ENCODE results near the gene ZNF862. TPM values are rescaled to one million over a fixed set of nuclear protein-coding genes. Genes with fewer than 3 reads are reported as not detected.

Gene ZNF862
- total RNA-seq, 4 donors from 2014 or later, result 12.9 to 18.1 (median 14.7) TPM

DNA sequence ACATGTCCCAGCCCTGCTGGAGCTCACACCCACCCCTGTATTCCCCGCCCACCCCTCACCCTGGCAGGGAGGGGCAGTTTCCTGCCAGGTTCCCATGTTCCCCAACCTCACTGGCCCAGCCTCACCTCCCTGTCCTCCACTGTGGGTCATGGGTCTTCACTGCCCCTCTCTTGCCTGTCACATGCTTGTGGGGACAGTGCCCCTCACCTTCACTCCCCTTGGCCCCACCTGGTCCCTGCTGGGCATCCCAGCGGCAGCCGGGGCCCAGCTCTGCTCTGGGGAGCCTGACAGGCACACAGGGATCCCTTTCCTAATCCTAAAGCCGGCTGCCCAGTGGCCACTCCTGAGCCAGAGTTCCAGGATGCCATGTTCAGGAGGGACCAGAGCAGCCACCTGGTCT is 21.4 kb upstream of the ZNF862 start:
- TF ChIP-seq, protein P1, sequence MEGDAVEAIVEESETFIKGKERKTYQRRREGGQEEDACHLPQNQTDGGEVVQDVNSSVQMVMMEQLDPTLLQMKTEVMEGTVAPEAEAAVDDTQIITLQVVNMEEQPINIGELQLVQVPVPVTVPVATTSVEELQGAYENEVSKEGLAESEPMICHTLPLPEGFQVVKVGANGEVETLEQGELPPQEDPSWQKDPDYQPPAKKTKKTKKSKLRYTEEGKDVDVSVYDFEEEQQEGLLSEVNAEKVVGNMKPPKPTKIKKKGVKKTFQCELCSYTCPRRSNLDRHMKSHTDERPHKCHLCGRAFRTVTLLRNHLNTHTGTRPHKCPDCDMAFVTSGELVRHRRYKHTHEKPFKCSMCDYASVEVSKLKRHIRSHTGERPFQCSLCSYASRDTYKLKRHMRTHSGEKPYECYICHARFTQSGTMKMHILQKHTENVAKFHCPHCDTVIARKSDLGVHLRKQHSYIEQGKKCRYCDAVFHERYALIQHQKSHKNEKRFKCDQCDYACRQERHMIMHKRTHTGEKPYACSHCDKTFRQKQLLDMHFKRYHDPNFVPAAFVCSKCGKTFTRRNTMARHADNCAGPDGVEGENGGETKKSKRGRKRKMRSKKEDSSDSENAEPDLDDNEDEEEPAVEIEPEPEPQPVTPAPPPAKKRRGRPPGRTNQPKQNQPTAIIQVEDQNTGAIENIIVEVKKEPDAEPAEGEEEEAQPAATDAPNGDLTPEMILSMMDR (IDR thresholded peaks at IDR 0.05; ENCODE audit: low read depth), result no peak

DNA sequence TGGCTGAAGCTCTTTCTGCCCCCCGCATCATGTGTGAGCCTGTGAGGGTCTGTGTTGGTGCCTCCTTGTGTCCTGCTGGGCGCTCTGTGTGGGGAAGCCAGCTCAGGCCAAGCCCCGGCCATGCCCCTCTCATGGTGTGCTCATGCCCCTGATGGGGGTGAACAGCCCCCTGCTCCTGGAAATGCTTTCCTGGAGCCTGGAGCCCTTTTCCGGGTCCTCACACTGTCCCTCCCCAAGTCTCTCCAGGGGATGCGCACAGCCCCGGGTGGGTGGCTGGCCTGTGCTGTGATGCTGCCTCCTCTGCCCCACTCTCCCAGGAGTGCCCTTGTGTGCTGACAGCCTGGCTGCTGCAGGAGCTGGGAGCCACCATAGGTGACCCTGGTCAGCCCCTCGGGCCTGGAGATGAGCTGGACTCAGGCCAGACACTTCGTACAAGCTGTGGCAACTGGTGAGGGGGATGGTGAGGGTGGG is 20.8 kb upstream of the ZNF862 start:
- TF ChIP-seq, protein P1 (IDR thresholded peaks at IDR 0.05; ENCODE audit: low read depth), result no peak

DNA sequence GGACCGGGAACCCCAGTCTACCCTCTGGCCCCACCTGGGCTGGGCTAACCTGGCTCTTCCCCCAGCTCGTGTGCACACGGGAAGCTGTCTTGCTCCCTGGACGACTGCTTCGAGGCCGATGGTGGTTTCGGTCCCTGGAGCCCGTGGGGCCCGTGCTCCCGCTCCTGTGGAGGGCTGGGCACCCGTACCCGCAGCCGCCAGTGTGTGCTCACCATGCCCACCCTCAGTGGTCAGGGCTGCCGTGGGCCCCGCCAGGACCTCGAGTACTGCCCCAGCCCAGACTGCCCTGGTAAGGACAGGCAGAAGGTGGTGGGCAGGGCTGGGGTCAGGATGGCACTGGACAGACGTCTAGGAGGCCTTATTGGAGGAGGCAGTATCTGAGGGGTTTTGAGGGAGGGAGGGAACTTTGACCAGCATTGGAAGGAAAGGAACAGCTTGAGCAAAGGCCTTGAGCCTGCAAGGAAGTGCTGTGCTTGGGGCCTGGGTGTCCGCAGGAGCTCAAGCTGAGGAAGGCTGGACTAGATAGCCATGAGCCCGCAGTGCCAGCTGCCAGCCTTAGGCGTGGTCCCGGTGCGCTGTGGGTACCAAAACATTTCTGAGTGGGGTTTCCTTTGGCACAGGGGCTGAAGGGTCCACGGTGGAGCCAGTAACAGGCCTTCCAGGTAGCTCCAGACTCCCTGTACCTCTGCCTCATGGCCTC is 20.2 kb upstream of the ZNF862 start:
- TF ChIP-seq, protein P1 (IDR thresholded peaks at IDR 0.05; ENCODE audit: low read depth), result no peak

DNA sequence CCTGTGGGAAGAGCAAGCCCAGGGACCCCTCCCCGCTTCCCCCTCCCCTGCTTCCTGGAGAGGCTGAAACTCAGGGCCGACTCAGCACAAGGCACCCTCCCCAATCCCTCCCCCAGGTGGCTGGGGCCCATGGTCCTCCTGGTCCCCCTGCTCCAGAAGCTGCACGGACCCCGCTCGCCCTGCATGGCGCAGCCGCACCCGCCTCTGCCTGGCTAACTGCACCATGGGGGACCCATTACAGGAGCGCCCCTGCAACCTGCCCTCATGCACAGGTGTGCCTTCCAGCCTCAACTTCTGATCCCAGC is 19.7 kb upstream of the ZNF862 start:
- TF ChIP-seq, protein P1 (IDR thresholded peaks at IDR 0.05; ENCODE audit: low read depth), result no peak

DNA sequence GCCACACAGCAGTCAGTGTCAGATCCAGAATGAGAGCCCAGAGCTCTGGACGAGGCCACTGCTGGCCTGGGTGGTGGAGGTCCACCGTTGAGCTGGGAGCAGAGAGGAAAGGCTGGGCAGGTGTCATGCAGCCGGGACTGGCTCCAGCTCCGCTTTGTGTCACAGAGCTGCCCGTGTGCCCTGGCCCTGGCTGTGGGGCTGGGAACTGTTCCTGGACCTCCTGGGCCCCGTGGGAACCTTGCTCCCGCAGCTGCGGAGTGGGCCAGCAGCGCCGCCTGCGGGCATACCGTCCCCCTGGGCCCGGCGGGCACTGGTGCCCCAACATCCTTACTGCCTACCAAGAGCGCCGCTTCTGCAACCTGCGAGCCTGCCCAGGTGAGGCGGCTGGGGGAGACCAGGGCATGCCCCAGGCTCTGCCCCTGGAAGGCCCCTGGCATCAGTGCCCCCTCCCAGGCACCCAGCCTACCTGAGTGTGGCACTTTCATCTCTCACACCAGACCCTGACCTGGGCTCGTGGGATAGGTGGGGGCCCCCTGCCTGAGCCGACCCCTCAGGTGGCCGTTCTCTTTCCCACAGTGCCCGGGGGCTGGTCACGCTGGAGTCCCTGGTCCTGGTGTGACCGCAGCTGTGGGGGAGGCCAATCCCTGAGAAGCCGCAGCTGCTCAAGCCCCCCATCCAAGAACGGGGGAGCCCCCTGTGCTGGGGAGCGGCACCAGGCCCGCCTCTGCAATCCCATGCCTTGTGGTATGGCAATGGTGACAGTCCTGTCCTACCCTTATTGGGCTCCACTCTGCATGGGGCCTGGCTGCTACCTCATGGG is 18.8 kb upstream of the ZNF862 start:
- TF ChIP-seq, protein P1 (IDR thresholded peaks at IDR 0.05; ENCODE audit: low read depth), result no peak

DNA sequence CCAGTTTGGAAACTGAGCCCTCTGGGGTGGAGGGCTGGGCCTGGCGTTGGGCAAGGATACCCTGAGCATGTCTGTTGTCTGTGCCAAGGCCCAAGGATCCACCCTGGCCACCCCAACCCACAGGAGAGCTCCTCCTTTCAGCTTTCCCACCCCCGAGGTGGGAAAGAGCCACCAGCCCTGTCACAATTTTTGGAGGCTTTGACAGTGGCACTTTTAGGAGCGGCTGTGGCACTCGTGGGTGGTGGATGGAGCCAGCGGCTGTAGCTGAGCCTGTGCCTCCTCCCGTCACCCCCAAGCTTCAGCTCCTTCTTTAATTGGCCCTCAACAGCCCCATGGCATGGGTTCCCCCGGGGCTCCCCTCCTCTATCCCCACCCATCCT is 18.2 kb upstream of the ZNF862 start:
- TF ChIP-seq, protein P1 (IDR thresholded peaks at IDR 0.05; ENCODE audit: low read depth), result no peak

DNA sequence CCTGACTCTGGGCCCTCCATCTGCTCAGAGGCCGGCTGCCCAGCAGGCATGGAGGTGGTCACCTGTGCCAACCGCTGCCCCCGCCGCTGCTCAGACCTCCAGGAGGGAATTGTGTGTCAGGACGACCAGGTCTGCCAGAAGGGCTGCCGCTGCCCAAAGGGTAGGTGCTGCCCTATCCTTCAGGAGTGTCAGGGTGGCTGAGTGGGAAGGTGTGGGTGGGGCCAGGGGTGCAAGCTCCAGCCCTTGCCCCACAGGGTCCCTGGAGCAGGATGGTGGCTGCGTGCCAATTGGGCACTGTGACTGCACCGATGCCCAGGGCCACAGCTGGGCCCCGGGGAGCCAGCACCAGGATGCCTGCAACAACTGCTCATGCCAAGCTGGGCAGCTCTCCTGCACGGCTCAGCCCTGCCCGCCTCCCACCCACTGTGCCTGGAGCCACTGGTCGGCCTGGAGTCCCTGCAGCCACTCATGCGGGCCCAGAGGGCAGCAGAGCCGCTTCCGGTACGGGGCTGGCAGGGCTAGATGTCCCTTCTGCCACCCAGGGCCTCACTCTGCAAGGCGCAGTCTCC is 17.5 kb upstream of the ZNF862 start:
- TF ChIP-seq, protein P1 (IDR thresholded peaks at IDR 0.05; ENCODE audit: low read depth), result no peak
